T follicular helper cell (primary cell): ENCODE measurements around the gene TBXAS1.

Experiments
- DNase-seq: peaks from one replicate; pipeline ENCODE4 v3.0.0-alpha.2; 2020; ENCODE audit warnings: low read depth

TBXAS1 gene

GRCh38 chr7:139855498-139856270 is 26.6 kb downstream of the TBXAS1 start:
- no peak for DNase-seq

DNA sequence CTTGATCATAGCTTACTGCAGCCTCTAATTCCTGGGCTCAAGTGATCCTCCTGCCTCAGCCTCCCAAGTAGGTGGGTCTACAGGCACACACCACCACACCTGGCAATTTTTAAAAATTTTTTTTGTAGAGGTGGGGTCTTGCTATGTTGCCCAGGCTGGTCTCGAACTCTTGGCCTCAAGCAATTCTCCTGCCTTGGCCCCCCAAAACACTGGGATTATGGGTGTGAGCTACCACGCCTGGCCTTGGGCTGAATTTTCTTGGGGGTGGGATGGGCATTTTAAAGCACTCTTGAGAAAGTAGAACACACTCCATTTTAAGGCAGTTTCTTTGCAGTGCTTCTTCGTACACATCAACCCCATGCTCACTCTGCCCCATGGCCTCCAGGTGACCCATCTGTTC is 28.7 kb downstream of the TBXAS1 start:
- DNase-seq, result no peak

GRCh38 chr7:139860090-139860775 is 31.2 kb downstream of the TBXAS1 start:
- DNase-seq, result no peak

DNA sequence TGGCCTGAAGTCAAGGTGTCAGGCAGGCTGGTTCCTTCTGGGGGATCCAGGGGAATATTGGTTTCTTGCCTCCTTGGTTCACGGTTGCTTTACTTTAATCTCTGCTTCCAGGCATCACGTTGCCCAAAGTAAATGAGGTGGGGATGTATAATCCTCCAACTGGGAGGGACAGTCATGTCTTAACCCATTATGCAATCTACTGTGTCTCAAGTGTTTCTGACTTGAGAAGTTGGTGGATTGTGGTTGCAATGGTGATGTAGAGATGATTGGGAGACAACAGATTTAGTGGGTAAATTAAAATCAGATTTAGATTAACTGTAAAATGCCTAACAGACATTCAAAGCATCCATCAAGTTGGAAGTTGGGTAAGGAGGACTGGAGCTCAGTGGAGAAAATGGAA is 32.7 kb downstream of the TBXAS1 start:
- DNase-seq, result no peak

DNA sequence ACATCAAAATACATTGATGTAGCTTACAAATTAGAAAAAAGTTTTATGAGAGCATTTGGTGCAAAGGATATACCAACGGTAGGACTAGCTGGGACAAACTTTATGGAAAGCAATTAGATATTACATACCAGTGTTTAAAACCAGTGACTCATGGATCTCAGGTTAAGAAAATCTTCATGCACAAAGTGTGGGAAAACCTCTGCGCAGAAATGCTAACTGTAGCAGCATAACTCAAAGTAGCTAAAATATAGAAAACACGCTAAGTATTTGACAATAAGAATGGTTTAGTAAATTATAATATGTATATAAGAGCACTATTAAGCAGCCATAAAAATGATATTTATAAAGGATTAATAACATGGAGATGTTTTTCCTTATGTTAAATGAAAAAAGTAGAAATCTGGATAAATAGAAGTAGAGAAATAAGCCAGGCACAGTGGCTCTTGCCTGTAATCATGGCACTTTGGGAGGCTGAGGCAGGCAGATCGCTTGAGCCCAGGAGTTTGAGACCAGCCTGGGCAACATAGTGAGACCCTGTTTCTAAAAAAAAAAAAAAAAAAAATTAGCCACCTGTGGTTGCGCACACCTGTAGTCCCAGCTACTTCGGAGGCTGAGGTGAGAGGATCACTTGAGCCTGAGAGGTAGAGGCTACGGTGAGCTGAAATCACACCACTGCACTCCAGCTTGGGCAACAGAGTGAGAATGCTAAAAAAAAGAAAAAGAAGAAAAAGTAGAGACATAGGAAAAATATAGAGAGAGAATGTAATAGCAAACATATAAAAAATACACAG is 37.2 kb downstream of the TBXAS1 start:
- DNase-seq, result no peak

DNA sequence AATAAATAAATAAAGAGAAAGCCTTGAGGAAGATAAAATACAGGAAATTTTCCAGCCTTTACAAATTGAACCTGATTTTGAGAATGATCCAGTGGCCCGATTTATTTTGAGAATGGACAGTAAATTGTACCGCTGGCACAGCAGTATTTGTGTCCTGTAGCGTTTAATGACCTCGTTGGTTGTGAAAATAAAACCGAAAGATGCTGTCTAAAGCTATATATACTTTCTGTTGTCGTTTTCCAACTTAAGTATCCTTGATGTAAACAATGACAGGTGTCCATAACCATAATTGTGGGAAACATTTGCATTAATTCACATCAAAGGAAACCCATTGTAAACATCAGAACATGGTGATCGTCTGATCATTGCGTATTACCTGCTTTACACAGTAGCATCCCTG is 38.8 kb downstream of the TBXAS1 start:
- no peak for DNase-seq

GRCh38 chr7:139869886-139870285 is 40.8 kb downstream of the TBXAS1 start:
- no peak for DNase-seq

DNA sequence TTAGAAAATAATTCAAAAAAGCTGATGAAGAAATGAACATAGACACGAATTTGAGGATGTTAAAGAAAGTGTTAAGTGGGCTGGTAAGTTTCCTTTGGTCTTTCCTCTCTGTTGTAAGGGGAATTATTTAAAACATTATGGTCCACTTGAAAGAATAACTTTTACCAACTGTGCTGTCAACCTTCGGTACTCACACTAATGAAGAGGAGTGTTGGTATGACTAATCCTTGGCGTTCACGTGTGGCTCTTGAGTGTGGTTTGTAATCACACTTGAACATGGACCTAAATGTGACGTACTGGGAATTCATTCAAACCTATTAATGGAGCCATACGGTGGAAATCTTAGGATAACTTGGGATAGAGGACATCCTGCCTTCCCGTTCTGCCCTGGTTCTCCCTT is 41.3 kb downstream of the TBXAS1 start:
- no peak for DNase-seq

DNA sequence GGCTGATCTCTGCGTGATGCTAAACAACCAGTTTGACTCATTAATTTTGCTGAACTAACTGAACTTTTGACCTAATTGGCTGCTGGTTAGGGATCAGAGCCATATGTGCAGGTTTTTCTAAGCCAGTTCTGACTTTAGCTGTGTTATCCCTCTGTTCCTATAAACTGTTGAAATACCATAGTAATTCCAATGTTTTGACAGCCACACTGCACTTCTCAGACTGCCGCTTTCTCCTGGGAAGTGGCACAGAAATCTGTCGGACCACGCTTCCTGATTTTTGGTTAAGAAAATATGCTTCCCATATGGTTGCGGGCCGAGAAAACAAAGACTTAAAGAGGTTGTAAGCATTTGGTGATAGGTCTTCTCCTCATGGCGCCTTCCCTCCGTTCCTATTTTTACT is 42.3 kb downstream of the TBXAS1 start:
- no peak for DNase-seq

DNA sequence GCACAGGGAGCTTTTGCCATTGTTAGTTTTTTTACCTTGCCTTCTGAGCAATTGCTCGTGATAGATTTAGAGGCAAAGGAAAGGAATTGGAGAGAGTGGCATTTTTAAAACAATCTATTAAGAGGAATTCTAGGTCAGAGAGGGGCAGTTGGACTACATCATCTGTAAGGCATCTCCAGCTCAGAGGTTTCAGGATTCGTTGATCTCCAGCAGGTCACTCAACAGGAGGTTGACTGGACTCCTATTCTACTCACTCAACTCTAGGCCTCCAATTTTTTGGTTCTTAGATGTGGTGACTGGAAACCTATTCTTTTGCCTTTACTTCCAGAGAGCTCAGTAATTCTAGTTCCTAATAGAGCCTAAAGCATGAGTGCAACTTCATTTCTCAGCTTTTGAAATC is 42.8 kb downstream of the TBXAS1 start:
- no peak for DNase-seq

DNA sequence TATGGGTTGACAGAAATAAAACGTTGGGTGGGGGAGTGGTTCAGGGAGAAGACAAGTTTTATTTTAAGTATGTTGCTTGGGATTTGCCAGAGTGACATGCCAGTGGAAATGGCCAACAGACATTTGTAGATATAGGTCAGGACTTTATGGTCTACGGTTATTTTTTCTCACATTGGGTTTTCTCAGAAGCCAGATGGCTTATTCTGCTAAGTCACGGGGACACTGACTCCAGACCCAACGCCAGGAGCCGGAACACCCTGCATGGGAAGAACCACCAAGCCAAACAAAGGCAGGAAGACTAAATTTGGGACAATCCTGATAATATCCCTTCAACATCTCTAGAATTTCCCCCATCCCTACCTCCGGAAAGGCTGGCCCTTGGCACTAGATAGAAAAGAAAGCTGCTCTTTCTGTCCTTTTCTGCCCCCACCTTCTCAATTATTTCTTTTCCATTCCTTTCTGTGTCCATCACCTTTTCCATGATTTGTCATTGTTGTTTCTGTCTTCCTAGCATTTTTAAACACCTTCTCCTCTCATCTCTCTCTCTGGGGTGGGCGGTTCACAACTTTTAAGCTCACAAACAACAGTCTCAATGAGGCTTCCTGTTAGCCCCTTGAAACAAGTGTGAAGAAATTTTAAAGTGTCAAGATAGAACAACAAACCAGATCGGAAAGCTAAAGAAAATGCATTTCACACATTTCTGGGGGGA is 44.7 kb downstream of the TBXAS1 start:
- no peak for DNase-seq

- no peak for DNase-seq
Measured at GRCh38 chr7:139874302-139874629, 45.2 kb downstream of the TBXAS1 start.

- no peak for DNase-seq
Measured at GRCh38 chr7:139875821-139876241, 46.8 kb downstream of the TBXAS1 start.

DNA sequence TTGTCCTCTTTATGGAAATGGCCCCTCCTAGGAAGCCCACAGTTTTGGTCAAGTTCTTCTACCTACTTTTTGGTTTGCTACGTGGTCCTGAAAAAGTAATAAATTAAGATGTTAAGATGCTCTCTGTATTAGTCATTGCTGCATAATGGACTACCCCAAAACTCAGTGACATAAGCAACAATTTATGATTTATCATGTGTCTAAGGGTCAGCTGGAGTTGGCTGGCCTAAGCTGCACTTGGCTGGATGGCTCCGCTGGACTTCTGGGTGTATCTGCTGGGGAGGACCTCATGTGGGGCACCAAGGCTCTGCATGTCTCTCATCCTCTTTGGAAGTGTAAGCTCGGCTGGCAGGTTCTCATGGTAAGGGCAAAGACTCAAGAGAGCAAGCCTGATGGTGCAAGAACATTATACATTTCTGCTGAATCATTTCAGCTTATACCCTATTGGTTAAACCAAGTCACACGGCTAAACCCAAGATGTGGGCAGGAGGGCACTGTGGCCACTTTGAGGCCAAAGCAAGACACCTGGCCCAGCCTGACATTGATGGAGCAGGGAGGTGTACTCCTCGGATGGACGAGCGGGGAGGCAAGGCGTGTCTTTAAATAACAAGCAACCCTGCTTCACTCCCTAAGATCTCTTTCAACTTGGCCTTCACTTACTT is 47.7 kb downstream of the TBXAS1 start:
- DNase-seq, result no peak

- DNase-seq, result no peak
Measured at GRCh38 chr7:139883814-139884213, 54.8 kb downstream of the TBXAS1 start.

- DNase-seq, result no peak
Measured at GRCh38 chr7:139884441-139884840, 55.4 kb downstream of the TBXAS1 start.

- no peak for DNase-seq
Measured at GRCh38 chr7:139885511-139885910, 56.4 kb downstream of the TBXAS1 start.

- no peak for DNase-seq
Measured at GRCh38 chr7:139886206-139886605, 57.1 kb downstream of the TBXAS1 start.

GRCh38 chr7:139886899-139887298 is 57.8 kb downstream of the TBXAS1 start:
- DNase-seq, result no peak

DNA sequence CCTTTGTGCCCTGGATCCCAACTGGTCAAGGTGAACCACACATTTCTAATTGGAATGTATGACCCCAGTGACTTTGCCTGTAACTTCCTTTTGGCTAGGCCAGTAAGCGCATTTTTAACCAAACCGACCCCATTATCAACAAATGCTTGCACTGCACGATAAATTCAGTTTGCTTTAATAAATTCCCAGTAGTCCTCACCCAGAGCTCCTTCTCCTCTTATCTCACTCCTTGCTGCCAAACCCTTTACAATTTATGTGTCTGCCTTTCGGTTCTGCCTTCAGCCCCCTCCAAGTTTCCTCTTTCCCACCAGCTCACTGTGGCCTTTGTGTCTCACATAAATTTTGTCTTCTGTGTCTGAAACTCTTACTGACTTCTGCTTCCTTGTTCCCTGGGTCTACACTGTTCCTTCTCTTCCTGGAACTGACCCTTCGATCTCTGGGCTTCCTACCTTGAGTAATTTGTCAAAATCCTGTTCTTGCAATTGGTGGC is 59.0 kb downstream of the TBXAS1 start:
- no peak for DNase-seq

DNA sequence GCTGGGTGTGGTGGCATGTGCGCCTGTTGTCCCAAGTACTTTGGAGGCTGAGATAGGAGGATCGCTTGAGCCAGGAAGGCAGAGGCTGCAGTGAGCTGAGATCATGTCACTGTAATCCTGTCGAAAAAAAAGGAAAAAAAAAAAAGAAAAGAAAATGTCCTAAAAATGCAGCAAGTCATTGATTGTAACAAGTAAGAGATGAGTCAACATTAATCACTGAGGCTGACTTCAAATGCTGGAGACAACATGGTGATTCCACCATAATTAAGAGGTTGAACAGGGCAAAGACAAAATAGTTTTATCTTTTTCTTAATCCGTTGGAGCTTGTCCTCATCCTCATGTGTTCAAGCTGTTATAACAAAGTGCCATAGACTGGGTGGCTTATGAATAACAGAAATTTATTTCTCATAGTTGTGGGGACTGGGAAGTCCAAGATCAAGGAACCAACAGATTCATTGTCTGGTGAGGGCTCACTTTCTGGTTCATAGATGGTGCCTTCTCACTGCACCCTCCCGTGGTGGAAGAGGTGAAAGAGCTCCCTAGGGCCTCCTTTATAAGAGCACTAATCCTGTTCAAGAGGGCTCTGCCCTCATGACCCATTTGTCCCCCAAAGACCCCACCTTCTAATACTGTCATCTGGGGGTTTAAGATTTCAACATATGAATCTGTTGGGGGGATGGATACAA is 60.3 kb downstream of the TBXAS1 start:
- DNase-seq, result no peak
